ENCODE results near the gene FLNC.

The FLNC gene

GRCh38 chr7:128830231-128831177, at the start of gene FLNC:
Gene FLNC, plus strand, starts transcription at chr7:128830406. Its CDS starts 232 bp downstream, at chr7:128830638.
- in situ Hi-C loops (cut with MboI; ENCODE audit: low sequenced_read_pairs) = no loop called here

DNA sequence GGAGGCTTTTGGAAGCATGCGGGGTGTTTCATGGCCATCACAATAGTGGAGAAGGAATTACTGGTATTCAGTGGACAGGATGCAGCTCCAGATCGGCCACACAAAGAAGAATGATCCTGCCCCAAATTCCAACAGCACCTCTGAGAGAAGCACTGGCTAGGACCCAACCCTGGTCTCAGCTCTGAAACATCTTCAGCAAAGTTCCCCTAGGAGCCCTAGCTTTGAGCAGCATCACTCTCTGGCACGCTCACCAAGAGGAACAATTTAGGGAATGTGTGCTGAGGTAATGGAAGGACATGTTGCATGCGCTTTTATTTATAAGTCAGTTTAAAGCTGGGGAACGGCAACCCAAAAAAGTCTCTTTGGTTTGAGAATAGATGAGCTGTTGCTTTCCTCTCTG, 49.1 kb upstream of the FLNC start:
- in situ Hi-C loops (cut with MboI; ENCODE audit: low sequenced_read_pairs) = no loop called here

GRCh38 chr7:128781851-128782250, 48.4 kb upstream of the FLNC start:
- in situ Hi-C loops (cut with MboI; ENCODE audit: low sequenced_read_pairs) = no loop called here

- in situ Hi-C loops (cut with MboI; ENCODE audit: low sequenced_read_pairs) = no loop called here
Observed at GRCh38 chr7:128783143-128783861, 46.9 kb upstream of the FLNC start.

DNA sequence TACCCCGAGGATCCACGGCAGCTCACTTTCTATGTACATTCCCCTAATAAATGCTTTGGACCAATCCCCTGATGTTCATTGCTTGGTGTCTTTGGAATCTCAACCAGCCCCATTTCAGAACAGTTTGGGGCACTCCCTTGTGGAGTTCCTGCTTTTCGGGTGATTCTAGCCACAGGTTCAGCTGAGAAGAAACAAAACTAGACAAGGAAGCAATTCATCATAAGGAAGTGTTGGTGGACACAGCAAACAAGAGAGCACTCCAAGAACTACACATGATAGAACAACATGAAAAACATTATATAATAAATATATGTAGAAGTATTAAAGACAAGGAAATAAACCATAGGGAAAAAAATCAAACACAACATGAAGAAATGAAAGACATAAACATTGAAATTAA, 44.5 kb upstream of the FLNC start:
- in situ Hi-C loops (cut with MboI; ENCODE audit: low sequenced_read_pairs) = no loop called here

DNA sequence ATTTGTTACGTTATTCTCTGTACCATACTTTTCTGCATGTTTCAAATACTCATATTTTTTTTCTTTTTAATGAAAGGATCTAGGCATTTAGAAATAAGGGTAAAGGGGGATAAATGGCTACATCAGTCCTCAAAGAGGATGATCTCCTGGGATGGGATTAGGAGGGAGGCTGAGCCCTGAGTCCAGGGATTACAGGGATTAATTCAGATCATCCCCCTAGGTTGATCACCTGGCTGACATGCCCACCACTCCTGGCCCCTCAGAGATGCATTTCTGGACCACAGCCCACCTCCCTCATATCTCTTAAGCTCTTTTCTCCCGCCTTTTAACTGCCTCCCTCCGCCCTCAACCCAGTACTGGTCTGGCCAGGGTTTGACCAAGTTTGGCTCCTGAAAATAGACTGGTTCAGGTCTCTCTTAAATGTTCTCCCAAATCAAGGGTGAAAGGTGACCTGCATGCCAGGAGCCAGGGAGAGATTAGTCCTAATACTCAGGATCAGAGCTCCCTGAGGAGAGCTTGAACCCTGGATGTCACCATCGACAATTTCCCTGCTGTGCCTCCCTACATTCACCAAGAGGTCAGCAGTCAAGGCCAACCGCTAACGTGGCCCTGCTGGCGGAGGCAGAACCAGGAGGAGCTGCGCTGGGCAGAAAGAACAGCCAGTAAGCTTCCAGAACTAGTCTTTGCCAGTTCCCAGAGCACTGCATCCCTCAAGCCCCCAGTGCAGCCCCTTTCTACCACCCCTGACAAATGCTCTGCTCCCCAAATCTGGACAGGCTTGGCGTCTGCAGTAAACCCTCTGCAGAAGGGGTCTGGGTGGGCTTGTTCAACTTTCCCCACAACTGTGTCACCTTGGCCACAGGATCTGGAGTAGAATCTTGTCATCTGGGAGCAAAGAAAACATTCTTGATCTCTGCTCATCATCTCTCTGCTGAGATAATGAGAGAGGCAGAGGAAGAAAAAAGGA, 41.5 kb upstream of the FLNC start:
- in situ Hi-C loops (cut with MboI; ENCODE audit: low sequenced_read_pairs) = no loop called here

GRCh38 chr7:128790315-128791041, 39.7 kb upstream of the FLNC start:
- in situ Hi-C loops (cut with MboI; ENCODE audit: low sequenced_read_pairs) = no loop called here

DNA sequence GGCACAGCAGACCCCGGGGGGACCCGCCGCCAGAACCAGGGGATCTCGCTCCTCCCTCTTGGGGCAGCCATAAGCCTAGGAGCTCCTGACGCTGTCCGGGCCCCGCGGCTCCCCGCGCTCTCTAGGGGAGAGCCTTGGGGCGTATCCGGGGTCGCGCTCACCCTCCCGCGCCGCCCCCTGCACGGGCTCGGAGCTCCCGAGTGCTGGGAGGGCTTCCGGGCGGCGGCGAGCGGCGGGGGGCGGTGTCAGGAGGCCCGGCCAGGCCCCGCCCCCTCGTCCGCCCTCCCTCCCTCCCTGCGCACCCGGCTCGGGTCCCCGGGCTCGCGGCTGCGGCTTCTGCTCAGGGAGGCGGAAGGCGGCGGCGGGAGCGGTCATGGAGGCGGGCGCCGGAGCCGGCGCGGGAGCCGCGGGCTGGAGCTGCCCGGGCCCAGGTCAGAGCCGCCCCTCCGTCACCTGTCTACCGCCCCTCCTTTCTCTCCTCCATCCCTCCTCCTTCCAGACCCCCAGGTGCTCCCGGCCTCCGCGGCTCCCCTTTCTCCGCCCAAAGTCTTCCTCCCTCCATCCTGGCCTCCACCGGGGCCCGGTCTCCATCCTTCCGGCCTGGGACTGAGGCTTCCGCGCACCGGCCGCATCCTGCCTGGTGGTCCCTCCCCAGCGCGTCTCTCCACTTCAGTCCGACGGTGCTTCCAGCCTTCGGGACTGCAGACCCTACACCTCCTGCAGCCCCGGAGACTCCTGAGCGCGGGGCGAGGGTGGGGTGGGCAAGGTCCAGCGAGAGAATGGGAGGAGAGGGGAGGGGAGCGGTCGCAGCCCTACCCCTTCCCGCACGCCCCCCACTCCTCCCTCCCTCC, 38.9 kb upstream of the FLNC start, which contains the start of gene CCDC136:
Gene CCDC136 (plus strand): TSS at position 848 of the 851 bp plus-strand sequence. CDS start 444 bp downstream, outside the sequence.
- in situ Hi-C loops (cut with MboI; ENCODE audit: low sequenced_read_pairs) = no loop called here

GRCh38 chr7:128791972-128792327, 38.3 kb upstream of the FLNC start:
- in situ Hi-C loops (cut with MboI; ENCODE audit: low sequenced_read_pairs) = no loop called here

DNA sequence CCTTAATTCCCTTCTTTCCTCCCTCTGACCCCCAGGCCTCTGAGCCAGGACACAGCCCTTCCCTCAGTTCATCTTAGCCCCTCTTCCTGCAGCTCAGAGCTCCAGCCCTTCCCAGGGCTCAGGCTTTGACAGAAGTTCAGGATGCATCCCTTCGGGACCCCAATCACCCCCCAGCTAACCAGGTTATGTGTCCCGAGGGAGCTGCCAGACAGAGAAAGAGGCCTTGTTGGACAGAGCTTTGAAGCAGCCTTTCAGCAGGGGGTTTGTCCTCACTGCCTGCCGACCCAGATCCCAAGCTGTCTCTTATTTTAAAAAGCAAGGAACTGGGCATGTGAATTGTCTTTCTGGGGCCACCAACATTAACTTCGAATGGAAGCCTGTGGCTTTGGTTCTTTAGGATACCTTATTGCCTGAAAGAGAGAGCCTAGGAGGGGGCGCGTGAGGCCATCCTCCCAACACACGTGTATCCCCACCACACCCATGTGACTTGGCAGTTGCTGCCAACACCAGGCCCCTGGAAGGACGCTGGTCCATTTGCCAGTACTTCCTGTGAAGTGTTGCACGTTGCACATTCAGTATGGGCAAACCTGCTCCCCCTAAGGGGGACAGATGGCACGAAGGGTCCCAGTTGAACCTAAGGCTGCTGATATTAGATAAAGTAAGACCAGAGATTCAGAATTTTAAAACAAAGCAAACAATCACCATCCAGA, 37.6 kb upstream of the FLNC start:
- in situ Hi-C loops (cut with MboI; ENCODE audit: low sequenced_read_pairs) = no loop called here

GRCh38 chr7:128793181-128793547, 37.0 kb upstream of the FLNC start:
- in situ Hi-C loops (cut with MboI; ENCODE audit: low sequenced_read_pairs) = no loop called here

DNA sequence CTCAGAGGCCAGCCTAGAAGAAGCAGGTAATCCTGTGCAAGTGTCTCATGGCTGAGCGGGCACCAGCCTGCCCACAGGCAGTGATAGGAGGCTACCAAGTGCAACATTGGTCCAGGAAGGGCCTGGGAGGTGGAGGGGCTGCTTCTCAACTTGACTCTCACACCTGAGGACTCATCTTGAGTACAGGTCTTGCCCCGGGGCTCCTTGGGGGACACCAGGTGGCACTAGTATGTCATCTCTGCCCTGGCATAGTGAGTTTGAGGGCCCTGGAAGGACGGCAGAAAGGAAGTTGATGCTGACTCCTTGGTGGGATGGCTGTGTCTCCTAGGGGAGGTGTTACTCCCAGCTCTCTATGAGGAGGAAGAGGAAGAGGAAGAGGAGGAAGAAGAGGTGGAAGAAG, 36.2 kb upstream of the FLNC start:
- in situ Hi-C loops (cut with MboI; ENCODE audit: low sequenced_read_pairs) = no loop called here

GRCh38 chr7:128794436-128794835, 35.8 kb upstream of the FLNC start:
- in situ Hi-C loops (cut with MboI; ENCODE audit: low sequenced_read_pairs) = no loop called here

DNA sequence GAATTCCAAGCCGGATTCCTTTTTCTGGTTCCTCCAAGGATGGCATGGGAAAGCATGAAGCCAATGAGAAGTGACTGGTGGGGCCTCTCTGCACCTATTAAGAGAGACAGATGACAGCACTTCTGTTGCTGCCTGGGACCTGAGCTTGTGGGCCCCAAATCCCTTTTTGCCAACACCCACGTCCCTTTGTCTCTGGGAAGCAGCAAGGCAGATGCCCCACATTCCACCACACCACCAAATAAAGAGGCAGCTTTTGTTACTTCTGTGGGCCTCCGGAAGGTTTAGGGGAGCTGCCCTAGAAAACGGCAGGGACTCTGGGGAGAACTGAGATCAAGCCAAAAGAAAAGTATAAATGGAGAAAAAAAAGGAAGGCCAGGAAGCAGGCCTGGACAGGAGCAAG, 35.1 kb upstream of the FLNC start:
- in situ Hi-C loops (cut with MboI; ENCODE audit: low sequenced_read_pairs) = no loop called here

DNA sequence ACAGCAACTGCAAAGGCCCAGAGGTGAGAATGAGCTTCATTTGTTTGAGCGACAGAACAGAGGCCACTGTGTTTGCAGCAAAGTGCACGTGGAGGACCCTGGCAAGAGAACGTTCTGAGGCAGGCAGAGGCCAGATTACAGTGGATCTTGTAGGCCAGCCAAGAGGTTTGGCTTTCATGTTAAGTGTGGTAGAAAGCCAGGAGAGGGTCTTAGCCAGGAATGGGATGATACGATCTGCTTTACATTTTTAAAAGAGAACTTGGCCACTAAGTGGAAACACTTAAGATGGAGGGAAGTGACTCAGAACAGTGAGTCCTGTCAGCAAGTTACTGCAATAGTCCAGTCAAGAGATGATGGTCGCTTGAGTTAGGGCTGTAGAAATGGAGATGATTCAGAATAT, 33.9 kb upstream of the FLNC start:
- in situ Hi-C loops (cut with MboI; ENCODE audit: low sequenced_read_pairs) = no loop called here

- in situ Hi-C loops (cut with MboI; ENCODE audit: low sequenced_read_pairs) = no loop called here
Observed at GRCh38 chr7:128799451-128799850, 30.8 kb upstream of the FLNC start.

DNA sequence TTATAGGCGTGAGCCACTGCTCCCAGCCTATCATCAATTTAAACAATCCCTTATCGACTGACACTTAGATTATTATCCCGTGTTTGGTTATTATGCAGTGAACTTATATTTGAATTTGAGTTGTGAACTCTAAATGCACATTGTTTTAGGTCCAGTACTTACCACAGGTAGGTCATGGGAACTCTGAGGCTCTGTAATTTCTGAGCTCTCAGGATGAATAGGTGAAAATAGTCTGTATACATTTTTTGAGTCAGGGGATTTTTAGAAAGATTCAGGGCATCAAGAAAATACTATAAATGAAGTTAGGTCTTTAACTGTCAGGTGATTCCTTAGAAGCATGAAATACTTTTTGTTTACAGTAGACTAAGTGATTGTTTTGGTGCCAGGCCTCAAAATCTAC, 29.6 kb upstream of the FLNC start:
- in situ Hi-C loops (cut with MboI; ENCODE audit: low sequenced_read_pairs) = no loop called here

GRCh38 chr7:128801003-128801402, 29.2 kb upstream of the FLNC start:
- in situ Hi-C loops (cut with MboI; ENCODE audit: low sequenced_read_pairs) = no loop called here

Data from HL-60/S4 (cell line).